Left renal pelvis (tissue), 4 donors: Measurements from ENCODE around the gene RAB19. TPM values are rescaled to one million over a fixed set of nuclear protein-coding genes. Genes with fewer than 3 reads are reported as not detected.
"Not testable (repeated sequence)": the region's sequence is repeated elsewhere in the genome, so short reads cannot be mapped to it uniquely, and the experiment has no call there.

Source experiments
- DNase-seq, 4 donors: peaks; one replicate each; pipeline ENCODE4 v3.0.0-alpha.2; 2013; ENCODE audit warnings: low read depth in 4 of 4, low spot score in 3 of 4
- polyA plus RNA-seq, 4 donors: library from polyadenylated mRNA; unstranded; fragments of 120-200 nt; gene quantifications; one replicate each; pipeline ENCODE4 v1.2.1, GENCODE V29; 2013; ENCODE audit not compliant: insufficient read length in 4 of 4

The RAB19 gene
- polyA plus RNA-seq, 4 donors = 2.1 to 4.2 (median 2.8) TPM; not detected in 1

GRCh38 chr7:140453273-140453672 is 49.4 kb downstream of the RAB19 start:
- no peak for DNase-seq

GRCh38 chr7:140453785-140454656 is 50.2 kb downstream of the RAB19 start:
- not testable (repeated sequence) for DNase-seq

- no peak for DNase-seq
These were observed 50.8 kb downstream of the RAB19 start for GRCh38 chr7:140454657-140455015.

GRCh38 chr7:140455743-140456142 is 51.9 kb downstream of the RAB19 start:
- no peak for DNase-seq

GRCh38 chr7:140456551-140457051 is 52.7 kb downstream of the RAB19 start:
- no peak for DNase-seq

- no peak for DNase-seq
These were observed 54.3 kb downstream of the RAB19 start for GRCh38 chr7:140458201-140458600.

GRCh38 chr7:140458916-140459315 is 55.1 kb downstream of the RAB19 start:
- no peak for DNase-seq

- DNase-seq = no peak
These were observed 59.3 kb downstream of the RAB19 start for GRCh38 chr7:140463111-140463510.

- DNase-seq = peak in 2 of 4 donors; percentile 29 to 33
These were observed 72.0 kb downstream of the RAB19 start for GRCh38 chr7:140475747-140476333.

GRCh38 chr7:140476698-140477261 is 72.9 kb downstream of the RAB19 start:
- no peak for DNase-seq

Other genes with a start within 250 kb of the RAB19 start
- 10 to 100 TPM in 3 of 4 donors, 1 to 10 TPM in 1; 9.8 to 15.4 (median 13.9) TPM for gene KDM7A, start 227.1 kb upstream of the RAB19 start, polyA plus RNA-seq
- gene SLC37A3, start 5.5 kb upstream of the RAB19 start, polyA plus RNA-seq = 10 to 100 TPM; 52.8 to 76.8 (median 62.1) TPM
- 100 to 1,000 TPM in 3 of 4 donors, 10 to 100 TPM in 1; 94.3 to 137 (median 117) TPM for gene MKRN1, start 75.4 kb downstream of the RAB19 start, polyA plus RNA-seq
- 10 to 100 TPM; 34.7 to 43.3 (median 40.2) TPM for gene DENND2A, start 236.8 kb downstream of the RAB19 start, polyA plus RNA-seq